Measurements from ENCODE around the gene ZFC3H1. TPM values are rescaled to one million over a fixed set of nuclear protein-coding genes. Genes with fewer than 3 reads are reported as not detected.

ZFC3H1 gene
- total RNA-seq, 1 donor from 2014 or later = 22.1 TPM

DNA sequence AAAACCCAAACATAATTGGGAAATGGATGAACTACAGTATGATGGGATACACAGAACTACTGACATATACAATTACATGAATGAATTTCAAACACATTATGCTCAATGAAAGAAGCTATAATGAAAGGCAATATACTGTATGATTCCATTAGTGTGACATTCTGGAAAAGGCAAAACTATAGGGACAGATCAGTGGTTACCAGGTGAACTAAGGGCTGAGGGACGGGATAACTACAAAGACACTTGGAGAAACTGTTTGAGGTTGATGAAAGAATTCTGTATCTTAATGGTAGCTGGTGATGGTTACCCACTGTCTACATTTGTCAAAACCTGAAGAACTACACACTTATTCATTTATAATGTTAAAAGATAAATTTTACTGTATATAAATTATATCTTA is 7.7 kb downstream of the ZFC3H1 start:
- DNase-seq (ENCODE audit: low read depth) (no peak), FAIRE-seq (no peak)
- Histone ChIP-seq H3K4me3 (ENCODE audit: low read depth, low read length) (no peak overlapping the region), H3K36me3 (ENCODE audit: control insufficient read depth, insufficient read depth, low read length) (peaks cover 10% of the 10 kb centered on the region), H3K27me3 (ENCODE audit: control insufficient read depth, insufficient read depth, low read length) (no peaks in the 10 kb centered on the region)
- TF ChIP-seq, protein P1, sequence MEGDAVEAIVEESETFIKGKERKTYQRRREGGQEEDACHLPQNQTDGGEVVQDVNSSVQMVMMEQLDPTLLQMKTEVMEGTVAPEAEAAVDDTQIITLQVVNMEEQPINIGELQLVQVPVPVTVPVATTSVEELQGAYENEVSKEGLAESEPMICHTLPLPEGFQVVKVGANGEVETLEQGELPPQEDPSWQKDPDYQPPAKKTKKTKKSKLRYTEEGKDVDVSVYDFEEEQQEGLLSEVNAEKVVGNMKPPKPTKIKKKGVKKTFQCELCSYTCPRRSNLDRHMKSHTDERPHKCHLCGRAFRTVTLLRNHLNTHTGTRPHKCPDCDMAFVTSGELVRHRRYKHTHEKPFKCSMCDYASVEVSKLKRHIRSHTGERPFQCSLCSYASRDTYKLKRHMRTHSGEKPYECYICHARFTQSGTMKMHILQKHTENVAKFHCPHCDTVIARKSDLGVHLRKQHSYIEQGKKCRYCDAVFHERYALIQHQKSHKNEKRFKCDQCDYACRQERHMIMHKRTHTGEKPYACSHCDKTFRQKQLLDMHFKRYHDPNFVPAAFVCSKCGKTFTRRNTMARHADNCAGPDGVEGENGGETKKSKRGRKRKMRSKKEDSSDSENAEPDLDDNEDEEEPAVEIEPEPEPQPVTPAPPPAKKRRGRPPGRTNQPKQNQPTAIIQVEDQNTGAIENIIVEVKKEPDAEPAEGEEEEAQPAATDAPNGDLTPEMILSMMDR (IDR thresholded peaks at IDR 0.05; ENCODE audit: insufficient read depth, low read length, severe bottlenecking) = no peak

DNA sequence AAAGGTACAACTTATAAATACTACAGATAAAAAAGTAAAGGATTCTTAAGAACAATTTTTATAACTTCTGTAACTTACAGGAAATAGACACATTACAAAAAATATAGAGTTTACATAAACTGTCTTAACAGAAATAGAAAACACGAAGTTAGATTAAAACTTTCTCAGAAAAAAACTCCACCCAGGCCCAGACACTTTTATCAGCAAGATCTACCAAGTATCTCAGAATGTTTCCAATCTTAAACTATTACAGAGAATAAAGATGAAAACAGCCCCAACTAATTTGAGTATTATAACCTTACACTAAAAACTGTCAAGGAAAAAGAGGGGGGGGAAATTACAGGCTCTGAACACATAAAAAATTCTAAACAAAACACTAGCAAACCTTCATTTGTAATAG is 8.2 kb downstream of the ZFC3H1 start:
- H3K27me3 ChIP-seq (ENCODE audit: control insufficient read depth, insufficient read depth, low read length) = no peaks in the 10 kb centered on the region
- no peak for FAIRE-seq
- no peak overlapping the region for H3K4me3 ChIP-seq (ENCODE audit: low read depth, low read length)
- no peak for DNase-seq (ENCODE audit: low read depth)
- peaks cover 10% of the 10 kb centered on the region for H3K36me3 ChIP-seq (ENCODE audit: control insufficient read depth, insufficient read depth, low read length)
- TF ChIP-seq, protein P1 (IDR thresholded peaks at IDR 0.05; ENCODE audit: insufficient read depth, low read length, severe bottlenecking) = no peak

DNA sequence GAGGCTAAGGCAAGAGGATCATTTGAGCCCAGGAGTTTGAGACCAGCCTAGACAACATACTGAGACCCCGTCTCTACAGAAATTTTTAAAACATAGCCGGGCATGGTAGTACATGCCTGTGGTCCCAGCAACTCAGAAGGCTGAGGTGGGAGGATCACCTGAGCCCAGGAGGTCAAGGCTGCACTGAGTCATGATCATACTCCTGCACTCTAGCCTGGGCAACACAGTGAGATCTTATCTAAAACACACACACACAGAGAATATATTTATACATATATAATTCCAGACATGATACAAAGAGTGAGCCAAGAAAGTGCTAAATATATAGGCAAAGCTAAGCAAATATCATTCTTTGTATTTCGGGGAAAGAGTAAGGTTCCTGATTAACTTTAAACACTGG is 9.4 kb downstream of the ZFC3H1 start:
- Histone ChIP-seq H3K27me3 (ENCODE audit: control insufficient read depth, insufficient read depth, low read length) (no peaks in the 10 kb centered on the region), H3K36me3 (ENCODE audit: control insufficient read depth, insufficient read depth, low read length) (peaks cover 8% of the 10 kb centered on the region), H3K4me3 (ENCODE audit: low read depth, low read length) (no peak overlapping the region)
- DNase-seq (ENCODE audit: low read depth) = no peak
- TF ChIP-seq, protein P1 (IDR thresholded peaks at IDR 0.05; ENCODE audit: insufficient read depth, low read length, severe bottlenecking) = no peak
- FAIRE-seq = no peak

DNA sequence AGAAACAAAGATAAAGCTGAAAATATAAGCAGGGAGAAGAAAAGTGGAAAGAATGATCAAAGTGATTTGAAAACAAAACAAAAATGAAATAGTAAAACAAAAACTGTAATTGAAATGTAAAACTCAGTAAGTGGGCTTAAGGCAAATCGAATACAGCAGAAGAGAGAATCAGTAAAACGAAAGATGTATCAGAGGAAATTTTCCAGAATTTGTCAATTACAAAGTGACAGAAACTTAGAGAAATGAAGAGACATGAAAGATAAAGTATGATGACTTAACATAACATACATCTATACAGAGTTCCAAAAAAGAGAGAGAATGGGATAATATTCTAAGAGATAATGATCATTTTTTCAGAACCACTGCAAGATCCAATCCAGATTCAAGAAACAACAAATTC is 10.5 kb downstream of the ZFC3H1 start:
- Histone ChIP-seq H3K27me3 (ENCODE audit: control insufficient read depth, insufficient read depth, low read length) (no peaks in the 10 kb centered on the region), H3K36me3 (ENCODE audit: control insufficient read depth, insufficient read depth, low read length) (peaks cover 3% of the 10 kb centered on the region), H3K4me3 (ENCODE audit: low read depth, low read length) (no peak overlapping the region)
- DNase-seq (ENCODE audit: low read depth) (no peak), FAIRE-seq (no peak)
- TF ChIP-seq, protein P1 (IDR thresholded peaks at IDR 0.05; ENCODE audit: insufficient read depth, low read length, severe bottlenecking) = no peak

DNA sequence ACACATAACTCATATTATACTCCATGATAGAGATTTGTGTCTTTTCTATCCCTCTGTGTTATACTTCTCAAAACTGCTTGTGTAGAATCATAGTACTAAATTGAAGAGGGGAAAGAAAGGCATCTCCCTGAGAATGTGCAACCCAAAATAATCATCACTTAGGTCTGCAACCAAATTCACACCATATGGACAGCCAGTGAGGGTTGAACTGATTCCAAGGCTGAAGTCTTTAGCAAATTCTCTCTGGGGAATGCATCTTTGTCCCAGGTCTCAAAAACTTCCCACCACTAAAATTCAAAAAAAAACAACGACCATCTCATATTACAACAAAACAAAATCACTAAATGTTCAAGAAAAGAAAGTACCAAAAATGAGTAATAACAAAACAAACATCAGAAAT is 11.0 kb downstream of the ZFC3H1 start:
- TF ChIP-seq, protein P1 (IDR thresholded peaks at IDR 0.05; ENCODE audit: insufficient read depth, low read length, severe bottlenecking) = no peak
- H3K36me3 ChIP-seq (ENCODE audit: control insufficient read depth, insufficient read depth, low read length) = peaks cover 3% of the 10 kb centered on the region
- no peak for FAIRE-seq
- H3K4me3 ChIP-seq (ENCODE audit: low read depth, low read length) = no peak overlapping the region
- no peak for DNase-seq (ENCODE audit: low read depth)
- no peaks in the 10 kb centered on the region for H3K27me3 ChIP-seq (ENCODE audit: control insufficient read depth, insufficient read depth, low read length)

DNA sequence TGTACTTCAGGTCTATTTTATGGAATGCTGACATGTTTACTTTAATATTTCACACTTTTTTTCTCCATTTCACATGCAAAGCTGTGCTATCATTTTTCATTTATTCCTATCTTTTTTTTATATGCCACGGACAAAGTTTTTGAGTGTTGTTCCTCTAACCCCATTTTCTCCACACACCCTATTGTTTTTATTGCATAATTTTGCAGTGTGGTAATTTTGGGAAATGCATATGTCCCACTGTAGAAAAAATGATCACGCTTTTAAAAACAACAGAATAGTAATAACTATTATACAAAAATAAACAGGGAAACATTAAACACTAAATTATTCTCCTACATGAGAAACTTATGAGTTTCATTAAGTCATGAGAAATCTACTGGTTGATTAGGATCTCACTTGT is 14.2 kb downstream of the ZFC3H1 start:
- H3K27me3 ChIP-seq (ENCODE audit: control insufficient read depth, insufficient read depth, low read length) = no peaks in the 10 kb centered on the region
- TF ChIP-seq, protein P1 (IDR thresholded peaks at IDR 0.05; ENCODE audit: insufficient read depth, low read length, severe bottlenecking) = no peak
- DNase-seq (ENCODE audit: low read depth) (no peak), FAIRE-seq (no peak)
- H3K36me3 ChIP-seq (ENCODE audit: control insufficient read depth, insufficient read depth, low read length) = peaks cover 8% of the 10 kb centered on the region
- H3K4me3 ChIP-seq (ENCODE audit: low read depth, low read length) = no peak overlapping the region
